ENCODE data around the gene XCR1. TPM values are rescaled to one million over a fixed set of nuclear protein-coding genes. Genes with fewer than 3 reads are reported as not detected.
A peak's percentile ranks its signal among the peaks of the same experiment; 100 is the strongest.

The XCR1 gene
- total and polyA plus RNA-seq, 9 of the 15 experiments (the other 6 are each of a cell fraction or from before 2014, with no cell fraction given) = not detected

DNA sequence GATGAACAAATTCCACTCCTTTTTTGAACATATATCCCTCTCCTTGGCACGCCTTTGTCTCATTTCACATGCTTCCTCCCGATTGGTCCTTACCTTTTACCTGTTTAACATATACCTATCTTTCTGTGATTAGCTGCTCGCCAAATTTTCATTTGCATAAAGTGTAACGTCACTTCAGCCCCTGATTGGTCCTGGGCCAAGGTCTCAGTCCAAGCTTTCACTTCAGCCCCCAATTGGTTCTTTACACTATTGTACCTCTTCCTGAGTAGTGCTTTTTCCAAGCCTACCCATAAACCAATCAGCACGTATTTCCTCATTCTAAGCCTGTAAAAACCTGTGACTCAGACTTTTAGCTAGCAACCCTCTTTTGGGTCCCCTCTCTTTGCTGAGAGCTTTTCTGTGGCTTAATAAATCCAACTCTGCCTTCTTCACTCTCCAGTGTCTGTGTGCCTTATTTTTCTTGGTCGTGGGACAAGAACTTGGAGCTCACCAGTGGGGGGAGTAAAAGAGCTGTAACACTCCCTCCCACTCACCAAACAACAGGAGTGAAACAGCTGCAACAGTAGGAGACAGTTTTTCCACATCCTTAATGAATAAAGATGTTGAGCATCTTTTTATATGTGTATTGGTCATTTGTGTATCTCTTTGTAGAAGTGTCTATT is 584 bp upstream of the XCR1 start (continued):
- TF ChIP-seq CLOCK (CRISPR knock-in tag; IDR thresholded peaks at IDR 0.05; ENCODE audit: borderline replicate concordance) = no peak
- no peak for TF ChIP-seq HMGN3 (IDR thresholded peaks at IDR 0.05; ENCODE audit: borderline replicate concordance, extremely low read depth, insufficient read length, low read depth, low read length)
- no peak for TF ChIP-seq ZNF134 (CRISPR knock-in tag; conservative IDR thresholded peaks at IDR 0.05)
- no peak for TF ChIP-seq MAZ (CRISPR knock-in tag; conservative IDR thresholded peaks at IDR 0.05 in 1 of 2, IDR thresholded peaks at IDR 0.05 in 1 of 2)
- TF ChIP-seq TGIF2 (CRISPR knock-in tag; IDR thresholded peaks at IDR 0.05) = no peak
- TF ChIP-seq ZKSCAN1 (IDR thresholded peaks at IDR 0.05; ENCODE audit: low read depth, low read length) = no peak
- TF ChIP-seq ZNF263 (CRISPR knock-in tag; IDR thresholded peaks at IDR 0.05; ENCODE audit: borderline replicate concordance) = no peak
- no peak for TF ChIP-seq SP2 (IDR thresholded peaks at IDR 0.05; ENCODE audit: extremely low read depth, low read depth, low read length, poor library complexity, severe bottlenecking)
- TF ChIP-seq SMC3 (conservative IDR thresholded peaks at IDR 0.05; ENCODE audit: insufficient read depth, low read depth, low read length) = 0 out of 2 replicates have a peak, but pooled peaks have one; percentile 8
- TF ChIP-seq TEAD4 (IDR thresholded peaks at IDR 0.05; ENCODE audit: low read length) = no peak
- TF ChIP-seq TEAD4 (CRISPR knock-in tag; IDR thresholded peaks at IDR 0.05; ENCODE audit: borderline replicate concordance) = no peak
- peak in 1 of 2 experiments; percentile 85; a peak in 2 of 3 replicates for TF ChIP-seq CBX3 (IDR thresholded peaks at IDR 0.05; ENCODE audit: borderline replicate concordance in 1 of 2, low read length in 2 of 2)
- TF ChIP-seq DMBX1 (CRISPR knock-in tag; IDR thresholded peaks at IDR 0.05; ENCODE audit: borderline replicate concordance) = no peak
- no peak for TF ChIP-seq ZC3H11A (IDR thresholded peaks at IDR 0.05; ENCODE audit: low read depth, low read length)
- TF ChIP-seq CBX1 (IDR thresholded peaks at IDR 0.05; ENCODE audit: low read depth) = 0 out of 2 replicates have a peak, but pooled peaks have one; percentile 19
- peak; percentile 84 for TF ChIP-seq ZFP36 (IDR thresholded peaks at IDR 0.05; ENCODE audit: low read depth, low read length, partially characterized antibody)
- TF ChIP-seq PPARD (CRISPR knock-in tag; IDR thresholded peaks at IDR 0.05) = no peak
- TF ChIP-seq, protein P1, sequence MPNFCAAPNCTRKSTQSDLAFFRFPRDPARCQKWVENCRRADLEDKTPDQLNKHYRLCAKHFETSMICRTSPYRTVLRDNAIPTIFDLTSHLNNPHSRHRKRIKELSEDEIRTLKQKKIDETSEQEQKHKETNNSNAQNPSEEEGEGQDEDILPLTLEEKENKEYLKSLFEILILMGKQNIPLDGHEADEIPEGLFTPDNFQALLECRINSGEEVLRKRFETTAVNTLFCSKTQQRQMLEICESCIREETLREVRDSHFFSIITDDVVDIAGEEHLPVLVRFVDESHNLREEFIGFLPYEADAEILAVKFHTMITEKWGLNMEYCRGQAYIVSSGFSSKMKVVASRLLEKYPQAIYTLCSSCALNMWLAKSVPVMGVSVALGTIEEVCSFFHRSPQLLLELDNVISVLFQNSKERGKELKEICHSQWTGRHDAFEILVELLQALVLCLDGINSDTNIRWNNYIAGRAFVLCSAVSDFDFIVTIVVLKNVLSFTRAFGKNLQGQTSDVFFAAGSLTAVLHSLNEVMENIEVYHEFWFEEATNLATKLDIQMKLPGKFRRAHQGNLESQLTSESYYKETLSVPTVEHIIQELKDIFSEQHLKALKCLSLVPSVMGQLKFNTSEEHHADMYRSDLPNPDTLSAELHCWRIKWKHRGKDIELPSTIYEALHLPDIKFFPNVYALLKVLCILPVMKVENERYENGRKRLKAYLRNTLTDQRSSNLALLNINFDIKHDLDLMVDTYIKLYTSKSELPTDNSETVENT (CRISPR knock-in tag; IDR thresholded peaks at IDR 0.05) = no peak

Data from K562 (cell line).